Spleen (tissue), 7 donors: Measurements from ENCODE around the gene C16orf86.

Experiments
- CTCF ChIP-seq, 11 experiments: fragments of 200-600 bp in 7 of 11; fragments of 450-650 bp in 4 of 11; sonication (generic) in 4 of 11; IDR thresholded peaks in 8 of 11; conservative IDR thresholded peaks in 3 of 11; 1 replicate in 7 of 11; 2 replicates in 4 of 11; pipeline versions ENCODE4 v1.4.0 to v1.8.0; 2016 to 2021; ENCODE audit warnings: antibody characterized with exemption in 11 of 11, inconsistent platforms in 4 of 11, mild to moderate bottlenecking in 1 of 11
- POLR2AphosphoS5 ChIP-seq, 3 donors: sonication (generic); formaldehyde crosslinking; IDR thresholded peaks; one replicate each; pipeline ENCODE4 v1.5.1; 2017; ENCODE audit warnings: antibody characterized with exemption in 3 of 3
- donor health status: DM: no; HTN: no; CAD: no; lungs with moderate emphysema.
- donor health status: DM: no; HTN: no; CAD: no.
- donor health status: DM: no; HTN: no; CAD: no.

- TF ChIP-seq CTCF (IDR thresholded peaks at IDR 0.05 in 8 of 11, conservative IDR thresholded peaks at IDR 0.05 in 3 of 11): no peak
- TF ChIP-seq POLR2AphosphoS5 (IDR thresholded peaks at IDR 0.05): no peak
Observed at GRCh38 chr16:67709050-67709449, 42.4 kb downstream of the C16orf86 start.
